ACHN (cell line): Measurements from ENCODE around the gene NLRP9.
"Not testable (repeated sequence)": the region's sequence is repeated elsewhere in the genome, so short reads cannot be mapped to it uniquely, and the experiment has no call there.

Experiments
- DNase-seq: peaks from one replicate; pipeline ENCODE4 v3.0.0-alpha.2; 2015
- in situ Hi-C: cut with HindIII; loops from 2 replicates; pipeline ENCODE4 v1.10.0; 2017; ENCODE audit warnings: low sequenced_read_pairs, low pct_ligation_motif_present, low pct_unique_long_range_greater_than_20kb

The NLRP9 gene

DNA sequence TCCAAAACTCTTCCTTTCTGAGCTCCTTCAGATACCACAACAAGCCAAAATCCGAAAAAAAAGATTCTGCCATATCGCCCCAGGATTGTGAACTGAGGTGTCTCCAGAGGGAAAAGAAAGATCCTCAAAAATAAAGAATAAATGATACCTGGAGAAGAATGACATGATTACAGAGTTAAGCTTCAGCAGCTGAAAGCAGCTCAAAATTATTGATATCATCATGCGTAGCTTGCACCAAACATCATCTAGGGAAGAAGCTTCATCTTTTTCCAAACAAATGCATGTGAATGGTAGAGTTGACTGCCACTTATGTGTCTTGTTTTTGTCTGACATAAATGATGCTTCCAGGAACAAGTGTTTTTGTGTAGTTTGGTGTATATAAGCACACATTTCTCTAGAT, at the start of gene NLRP9:
TSS of gene NLRP9 (minus strand) at position 101 of the 400 bp plus-strand sequence. CDS start at position 73, 28 bp downstream.
- DNase-seq: no peak
- in situ Hi-C loops: no loop called here

DNA sequence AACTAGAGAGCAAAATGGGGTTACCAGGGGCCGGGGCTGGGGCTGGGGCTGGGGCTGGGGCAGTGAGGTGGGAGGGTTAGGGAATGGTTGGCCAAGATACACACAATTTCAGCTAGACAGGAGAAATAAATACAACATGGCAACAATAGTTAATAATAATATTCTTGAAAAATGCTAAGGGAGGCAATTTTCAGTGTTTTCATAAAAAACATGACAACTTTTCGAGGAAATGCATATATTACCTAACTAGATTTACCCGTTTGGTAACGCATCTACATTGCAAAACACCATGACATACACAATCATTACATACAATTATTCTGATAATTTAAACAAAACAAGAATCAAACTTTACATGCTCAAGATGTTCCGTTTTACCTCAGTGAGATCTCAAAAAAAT, 42.9 kb upstream of the NLRP9 start:
- in situ Hi-C loops: no loop called here
- DNase-seq: no peak

DNA sequence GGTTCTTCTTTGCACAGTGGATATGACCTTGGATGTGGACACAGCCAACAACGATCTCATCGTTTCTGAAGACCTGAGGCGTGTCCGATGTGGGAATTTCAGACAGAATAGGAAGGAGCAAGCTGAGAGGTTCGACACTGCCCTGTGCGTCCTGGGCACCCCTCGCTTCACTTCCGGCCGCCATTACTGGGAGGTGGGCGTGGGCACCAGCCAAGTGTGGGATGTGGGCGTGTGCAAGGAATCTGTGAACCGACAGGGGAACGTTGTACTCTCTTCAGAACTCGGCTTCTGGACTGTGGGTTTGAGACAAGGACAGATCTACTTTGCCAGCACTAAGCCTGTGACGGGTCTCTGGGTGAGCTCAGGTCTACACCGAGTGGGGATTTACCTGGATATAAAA, 40.1 kb upstream of the NLRP9 start:
- no peak for DNase-seq
- in situ Hi-C loops: no loop called here

DNA sequence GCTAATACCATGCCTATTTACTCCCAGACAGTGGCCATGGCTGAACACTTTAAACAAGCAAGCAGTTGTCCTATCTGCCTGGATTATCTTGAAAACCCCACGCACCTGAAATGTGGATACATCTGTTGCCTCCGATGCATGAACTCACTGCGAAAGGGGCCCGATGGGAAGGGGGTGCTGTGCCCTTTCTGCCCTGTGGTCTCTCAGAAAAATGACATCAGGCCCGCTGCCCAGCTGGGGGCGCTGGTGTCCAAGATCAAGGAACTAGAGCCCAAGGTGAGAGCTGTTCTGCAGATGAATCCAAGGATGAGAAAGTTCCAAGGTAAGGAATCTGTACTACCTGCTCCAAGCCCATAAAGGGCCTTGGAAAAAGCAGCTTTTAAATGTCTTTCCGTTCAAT, 39.3 kb upstream of the NLRP9 start:
- no peak for DNase-seq

DNA sequence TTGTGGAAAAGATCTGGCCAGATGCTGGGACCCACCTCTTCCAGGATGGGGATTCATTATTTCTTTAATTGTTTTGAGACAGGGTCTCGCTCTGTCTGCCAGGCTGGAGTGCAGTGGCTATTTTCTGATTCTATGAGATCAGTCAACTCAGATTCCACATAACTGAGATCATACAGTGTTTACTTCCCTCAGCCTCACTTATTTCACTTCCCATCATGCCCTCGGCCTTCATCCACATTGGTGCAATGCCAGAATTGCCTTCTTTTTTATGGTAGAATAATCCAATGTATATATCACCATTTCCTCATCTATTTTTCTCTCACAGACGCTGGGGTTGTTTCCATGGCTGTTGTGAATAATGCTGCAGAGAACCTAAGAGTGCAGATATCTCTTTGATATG, 31.4 kb upstream of the NLRP9 start:
- in situ Hi-C loops, DNase-seq: not testable (repeated sequence)

More for the DNA sequence above, 39.3 kb upstream of the NLRP9 start:
- in situ Hi-C loops: no loop called here

DNA sequence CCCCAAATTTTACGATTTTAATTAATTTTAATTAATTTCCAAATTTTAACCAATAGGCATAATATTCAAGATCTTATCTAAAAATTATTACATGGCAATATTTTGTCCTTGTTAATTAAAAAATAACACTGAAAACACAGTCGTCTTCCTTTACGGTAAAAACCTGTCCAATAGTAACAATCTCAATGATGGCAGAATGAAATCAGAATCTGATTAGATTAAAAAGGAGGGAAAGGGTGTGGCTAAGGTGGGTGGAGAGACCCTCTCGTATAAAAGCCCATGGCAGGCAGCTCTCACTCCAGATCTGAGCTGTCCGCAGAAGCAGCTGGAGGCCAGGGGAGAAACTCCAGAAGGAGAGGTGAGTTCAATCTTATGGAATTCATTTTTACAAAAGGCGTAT, 30.6 kb upstream of the NLRP9 start, which contains the start of gene RFPL4AL1:
TSS of gene RFPL4AL1 (plus strand) at position 301 of the 400 bp plus-strand sequence. CDS start 2,687 bp downstream, outside the sequence.
- in situ Hi-C loops, DNase-seq: not testable (repeated sequence)

DNA sequence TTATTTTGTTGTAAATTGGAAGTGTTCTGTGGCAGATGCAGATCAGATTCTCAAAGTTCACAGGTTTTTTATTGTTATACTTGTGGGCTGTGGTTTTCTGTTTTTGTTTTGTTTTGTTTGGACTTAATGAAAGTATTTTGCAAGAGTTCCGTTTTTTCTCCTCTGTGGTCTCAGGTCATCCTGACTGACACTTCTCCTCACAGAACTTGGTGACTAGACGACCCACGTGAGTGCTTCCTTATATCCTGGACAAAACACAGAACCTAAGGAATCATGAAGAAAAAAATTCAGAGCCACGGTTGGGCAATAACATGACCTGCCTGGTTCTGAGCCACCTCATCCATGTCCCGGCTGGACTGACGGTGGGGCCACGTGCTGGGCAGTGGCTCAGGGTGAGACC, 28.3 kb upstream of the NLRP9 start:
- no peak for DNase-seq
- in situ Hi-C loops: no loop called here

DNA sequence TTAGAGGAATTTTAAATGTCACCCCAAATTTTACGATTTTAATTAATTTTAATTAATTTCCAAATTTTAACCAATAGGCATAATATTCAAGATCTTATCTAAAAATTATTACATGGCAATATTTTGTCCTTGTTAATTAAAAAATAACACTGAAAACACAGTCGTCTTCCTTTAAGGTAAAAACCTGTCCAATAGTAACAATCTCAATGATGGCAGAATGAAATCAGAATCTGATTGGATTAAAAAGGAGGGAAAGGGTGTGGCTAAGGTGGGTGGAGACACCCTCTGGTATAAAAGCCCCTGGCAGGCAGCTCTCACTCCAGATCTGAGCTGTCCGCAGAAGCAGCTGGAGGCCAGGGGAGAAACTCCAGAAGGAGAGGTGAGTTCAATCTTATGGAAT, 20.6 kb upstream of the NLRP9 start, which contains the start of gene RFPL4A:
TSS of gene RFPL4A (plus strand) at position 301 of the 400 bp plus-strand sequence. CDS start 2,704 bp downstream, outside the sequence.
- DNase-seq, in situ Hi-C loops: not testable (repeated sequence)

DNA sequence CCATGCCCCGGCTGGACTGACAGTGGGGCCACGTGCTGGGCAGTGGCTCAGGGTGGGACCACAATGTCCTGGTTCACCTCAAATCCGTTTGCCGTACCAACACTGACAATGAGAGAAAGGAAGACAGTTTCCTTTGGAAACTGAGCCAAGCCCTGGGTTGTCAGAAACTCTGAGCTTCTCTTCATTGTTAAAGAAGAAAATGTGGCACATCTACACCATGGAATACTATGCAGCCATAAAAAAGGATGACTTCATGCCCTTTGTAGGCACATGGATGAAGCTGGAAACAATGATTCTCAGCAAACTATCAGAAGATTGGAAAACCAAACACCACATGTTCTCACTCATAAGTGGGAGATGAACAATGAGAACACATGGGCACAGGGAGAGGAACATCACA, 18.6 kb upstream of the NLRP9 start:
- DNase-seq, in situ Hi-C loops: not testable (repeated sequence)

DNA sequence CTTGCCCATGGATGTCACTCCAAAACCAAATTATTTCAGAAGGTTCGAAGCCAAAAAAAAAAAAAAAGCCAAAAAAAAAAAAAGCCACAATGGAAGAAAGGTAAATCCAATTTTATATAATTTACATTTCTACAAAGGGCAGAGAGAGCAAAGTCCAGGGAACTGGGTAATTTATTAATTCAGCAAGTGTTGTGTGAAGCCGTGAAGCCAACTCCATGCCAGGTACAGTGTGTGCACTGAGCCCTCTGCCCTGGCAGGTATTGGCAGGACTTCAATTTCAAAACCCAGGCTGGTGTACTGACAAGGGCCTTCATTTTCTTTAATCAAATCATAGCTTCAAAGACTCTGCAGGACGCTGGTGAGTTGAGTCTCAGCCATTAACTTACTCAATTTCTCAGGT, 15.2 kb upstream of the NLRP9 start:
- no peak for DNase-seq
- in situ Hi-C loops: no loop called here

DNA sequence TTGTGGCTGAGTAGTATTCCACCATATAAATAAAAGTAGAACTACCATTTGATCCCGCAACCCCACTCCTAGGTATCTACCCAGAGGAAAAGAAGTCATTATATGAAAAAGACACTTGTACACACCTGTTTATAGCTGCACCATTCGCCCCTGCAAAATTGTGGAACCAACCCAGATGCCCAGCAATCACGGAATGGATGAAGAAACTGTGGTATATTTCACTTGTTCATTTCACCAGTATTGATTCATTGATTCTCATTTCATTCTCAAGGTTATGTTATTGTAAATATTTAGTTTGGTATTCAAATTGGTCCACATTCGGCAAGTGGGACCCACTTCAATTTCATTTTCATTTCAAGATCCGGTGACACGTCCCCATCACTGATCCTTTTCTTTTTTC, 12.5 kb upstream of the NLRP9 start:
- no peak for DNase-seq
- in situ Hi-C loops: no loop called here

DNA sequence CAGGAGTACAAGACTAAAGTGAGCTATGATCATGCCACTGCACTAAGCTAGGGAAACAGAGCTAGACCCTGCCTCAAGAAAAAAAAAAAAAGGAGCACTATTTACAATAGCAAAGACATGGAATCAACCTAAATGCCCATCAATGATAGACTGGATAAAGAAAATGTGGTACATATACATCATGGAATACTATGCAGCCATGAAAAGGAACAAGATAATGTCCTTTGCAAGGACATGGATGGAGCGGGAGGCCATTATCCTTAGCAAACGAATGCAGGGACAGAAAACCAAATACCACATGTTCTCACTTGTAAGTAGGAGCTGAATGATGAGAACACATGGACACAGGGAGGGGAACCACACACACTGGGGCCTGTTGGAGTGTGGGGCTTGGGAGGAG, 7.8 kb downstream of the NLRP9 start:
- in situ Hi-C loops: not testable (repeated sequence)

DNA sequence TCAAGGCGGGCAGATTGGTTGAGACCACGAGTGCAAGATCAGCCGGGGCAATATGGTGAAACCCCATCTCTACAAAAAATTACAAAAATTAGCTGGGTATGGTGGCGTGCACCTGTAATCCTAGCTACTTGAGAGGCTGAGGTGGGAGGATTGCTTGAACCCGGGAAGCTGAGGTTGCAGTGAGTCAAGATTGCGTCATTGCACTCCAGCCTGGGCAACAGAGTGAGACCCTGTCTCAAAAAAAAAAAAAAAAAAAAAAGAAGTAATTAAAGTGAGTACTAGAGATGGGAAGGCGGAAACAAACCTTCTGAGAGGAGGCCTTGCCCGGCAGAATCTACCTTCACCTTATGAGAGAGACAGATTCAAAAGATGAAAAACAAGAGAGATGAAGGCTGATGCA, 14.7 kb downstream of the NLRP9 start:
- DNase-seq: no peak

More for the DNA sequence above, 7.8 kb downstream of the NLRP9 start:
- DNase-seq: not testable (repeated sequence)

DNA sequence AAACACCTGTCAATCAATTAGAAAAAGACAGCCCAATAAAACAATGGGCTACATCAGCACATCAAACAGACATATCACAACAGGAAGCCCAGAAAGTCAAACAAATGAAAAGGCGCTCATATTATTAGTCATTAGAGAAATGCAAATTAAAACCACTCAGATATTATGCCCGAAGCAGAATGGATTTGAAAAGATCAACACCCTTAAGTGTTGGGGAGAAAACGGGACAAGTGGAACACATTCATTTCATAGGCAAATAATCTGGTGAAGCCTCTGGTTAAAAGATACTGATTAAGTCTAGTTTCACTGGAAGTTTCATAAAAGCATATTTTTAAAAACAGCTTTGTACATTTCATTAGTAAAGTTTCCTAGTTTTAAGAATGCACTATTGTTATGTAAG, 17.4 kb downstream of the NLRP9 start:
- in situ Hi-C loops: no loop called here
- no peak for DNase-seq

More for the DNA sequence above, 14.7 kb downstream of the NLRP9 start:
- in situ Hi-C loops: no loop called here

DNA sequence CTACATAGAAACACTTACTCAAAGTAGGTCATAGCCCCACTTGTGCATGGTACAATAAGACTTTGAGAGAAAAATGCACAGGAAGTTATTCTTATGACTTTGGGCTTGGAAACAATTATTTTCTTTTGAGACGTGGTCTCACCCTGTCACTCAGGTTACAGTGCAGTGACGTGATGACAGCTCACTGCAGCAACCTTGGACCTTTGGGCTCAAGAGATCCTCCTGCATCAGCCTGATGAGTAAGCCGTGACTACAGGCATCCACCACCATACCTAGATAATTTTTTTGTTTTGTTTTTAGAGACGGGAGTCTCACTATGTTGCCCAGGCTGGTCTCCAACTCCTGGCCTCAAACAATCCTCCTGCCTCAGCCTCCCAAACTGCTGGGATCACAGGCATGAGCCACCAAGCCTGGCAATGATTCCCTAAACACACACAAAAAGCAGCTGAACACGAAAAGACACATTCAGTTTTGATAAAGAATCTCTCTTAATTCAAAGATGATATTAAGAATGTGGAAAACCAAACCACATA, 17.9 kb downstream of the NLRP9 start:
- DNase-seq: no peak
- in situ Hi-C loops: no loop called here

DNA sequence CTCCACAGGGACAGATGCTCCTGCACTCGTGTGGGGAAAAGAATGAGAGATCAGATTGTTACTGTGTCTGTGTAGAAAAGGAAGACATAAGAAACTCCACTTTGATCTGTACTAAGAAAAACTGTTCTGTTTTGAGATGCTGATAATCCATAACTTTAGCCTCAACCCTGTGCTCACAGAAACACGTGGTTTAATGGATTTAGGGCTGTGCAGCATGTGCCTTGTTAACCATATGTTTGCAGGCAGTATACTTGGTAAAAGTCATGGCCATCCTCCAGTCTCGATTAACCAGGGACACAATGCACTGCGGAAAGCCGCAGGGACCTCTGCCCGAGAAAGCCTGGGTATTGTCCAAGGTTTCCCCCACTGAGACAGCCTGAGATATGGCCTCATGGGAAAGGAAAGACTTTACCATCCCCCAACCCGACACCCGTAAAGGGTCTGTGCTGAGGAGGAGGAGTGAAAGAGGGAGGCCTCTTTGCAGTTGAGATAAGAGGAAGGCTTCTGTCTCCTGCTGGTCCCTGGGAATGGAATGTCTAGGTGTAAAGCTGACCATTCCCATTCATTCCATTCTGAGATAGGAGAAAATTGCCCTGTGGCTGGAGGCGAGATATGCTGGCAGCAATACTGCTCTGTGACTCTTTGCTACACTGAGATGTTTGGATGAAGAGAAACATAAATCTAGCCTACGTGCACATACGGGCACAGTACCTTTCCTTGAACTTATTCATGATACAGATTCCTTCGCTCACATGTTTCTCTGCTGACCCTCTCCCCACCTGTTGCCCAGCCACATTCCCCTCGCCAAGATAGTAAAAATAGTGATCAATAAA, 20.1 kb downstream of the NLRP9 start:
- DNase-seq, in situ Hi-C loops: not testable (repeated sequence)

DNA sequence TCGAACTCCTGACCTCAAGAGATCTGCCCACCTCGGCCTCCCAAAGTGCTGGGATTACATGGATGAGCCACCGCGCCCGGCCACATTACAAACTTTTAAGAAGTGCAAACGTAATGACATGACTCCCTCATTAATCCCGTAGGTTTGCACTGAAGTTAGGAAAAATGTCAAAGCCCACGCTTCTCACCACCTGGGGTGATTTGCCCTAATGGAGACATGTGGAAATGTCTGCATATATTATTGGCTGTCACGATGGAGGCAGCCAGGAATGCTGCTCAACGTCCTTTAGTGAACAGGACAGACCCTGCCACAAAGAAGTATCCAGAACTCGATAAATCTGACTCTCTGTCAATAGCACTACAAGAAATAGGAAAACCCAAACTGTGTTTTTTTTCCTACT, 21.0 kb downstream of the NLRP9 start:
- no peak for DNase-seq
- in situ Hi-C loops: no loop called here

DNA sequence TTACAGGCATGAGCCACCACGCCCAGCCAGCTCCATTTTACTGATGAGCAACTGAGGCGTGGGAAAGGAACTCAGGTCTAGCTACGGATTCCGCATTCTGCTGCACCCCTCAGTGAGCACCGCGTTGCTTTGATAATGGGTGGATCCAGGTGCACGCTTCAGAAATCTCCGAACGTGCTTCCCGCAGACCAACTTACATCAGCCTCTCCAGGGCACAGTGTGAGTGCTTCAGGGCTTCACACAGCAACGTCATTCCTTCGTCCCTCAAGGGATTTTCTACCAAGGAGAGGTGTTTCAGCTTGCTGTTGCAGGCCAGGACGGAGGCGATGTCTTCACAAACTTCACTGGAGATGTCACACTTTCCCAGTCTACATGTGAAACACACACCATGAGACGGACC, 21.7 kb downstream of the NLRP9 start:
- in situ Hi-C loops: no loop called here
- DNase-seq: no peak

DNA sequence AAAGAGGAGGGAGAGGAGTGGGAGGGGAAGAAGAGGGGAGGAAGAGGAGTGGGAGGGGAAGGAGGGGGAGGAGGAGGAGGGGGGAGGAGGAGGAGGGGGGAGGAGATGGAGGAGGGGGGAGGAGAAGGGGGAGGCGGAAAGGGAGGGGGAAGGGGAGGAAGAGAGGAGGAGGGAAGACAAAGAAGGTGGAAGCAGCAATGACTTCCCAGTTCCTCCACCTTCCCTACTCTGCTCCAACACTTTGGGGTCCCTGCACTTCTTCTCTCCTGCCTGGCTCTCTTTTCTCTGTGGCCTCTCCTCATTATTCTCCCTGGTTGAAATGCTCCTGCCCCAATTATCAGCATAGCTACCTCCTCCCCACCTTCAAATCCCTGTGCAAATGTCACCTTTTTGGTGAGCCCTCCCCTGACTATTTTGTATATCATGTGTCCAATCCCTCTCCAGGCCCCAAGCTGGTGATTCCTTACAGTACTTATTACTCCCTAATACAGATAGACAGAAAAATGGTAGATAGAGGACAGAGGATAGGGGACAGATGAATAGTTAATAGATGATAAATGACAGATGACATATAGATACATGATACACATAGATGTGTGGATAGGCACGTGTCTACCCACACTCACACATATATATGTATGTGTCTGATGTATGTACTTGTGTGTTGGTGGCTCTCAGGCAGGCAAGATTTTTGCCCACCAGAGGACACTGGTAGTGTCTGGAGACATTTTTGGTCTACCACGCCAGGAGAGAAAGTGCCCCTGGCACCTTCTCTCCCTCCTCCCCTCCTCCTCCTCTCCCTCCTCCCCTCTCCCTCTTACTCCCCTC, 25.2 kb downstream of the NLRP9 start:
- DNase-seq: no peak
- in situ Hi-C loops: no loop called here
